HepG2 (cell line): ENCODE measurements around the gene ARHGAP22. TPM values are rescaled to one million over a fixed set of nuclear protein-coding genes. Genes with fewer than 3 reads are reported as not detected.

Experiments
- ATAC-seq: fragments of 200-7000 bp; cut with Tn5 transposase; 3 replicates; pipeline ENCODE4 v1.9.1; 2020; ENCODE audit warnings: mild to moderate bottlenecking, moderate library complexity
- BruUV-seq: library from RNA; stranded (reverse); fragments of 400-500 nt; replicated peaks from 2 replicates; lab custom pipeline; 2021; lab: Mats Ljungman, UMichigan
- CTCF ChIA-PET: fragments of 300-600 bp; formaldehyde crosslinking; extraction: SDS; loops from one replicate; lab custom pipeline; 2021; ENCODE audit warnings: low total read pairs, inconsistent platforms, low intra/inter-chr PET ratio; lab: Yijun Ruan, JAX
- POLR2A ChIA-PET: fragments of 350-600 bp; sonication (Branson Sonifier 250); formaldehyde crosslinking; loops from one replicate; lab custom pipeline; 2020; ENCODE audit warnings: antibody characterized with exemption, inconsistent platforms; lab: Yijun Ruan, JAX
- DNase-seq: peaks from one replicate; pipeline ENCODE4 v3.0.0-alpha.2; 2015; ENCODE audit warnings: low spot score
- FAIRE-seq: peaks from 3 replicates; lab custom pipeline; 2011; peaks lifted over from hg19 to GRCh38; lab: Jason Lieb, UNC
- H2AFZ ChIP-seq: one replicate; pipeline ENCODE4 v1.6.1; 2011; ENCODE audit warnings: low read length, inconsistent platforms
- H3K27ac ChIP-seq: fragments of 300-600 bp; 3 replicates; pipeline ENCODE4 v1.8.0; 2011; ENCODE audit warnings: mixed run types, mild to moderate bottlenecking, mixed read lengths, low read length, inconsistent platforms; ENCODE audit not compliant: insufficient read depth; ENCODE audit errors: extremely low read length
- H3K27me3 ChIP-seq, 2 experiments: fragments of 200-600 bp in 1 of 2; 2 replicates in 1 of 2; 3 replicates in 1 of 2; pipeline versions ENCODE4 v1.6.0 to v1.8.0; 2011; ENCODE audit warnings: low read length in 2 of 2, mild to moderate bottlenecking in 2 of 2, moderate library complexity in 2 of 2, inconsistent platforms in 1 of 2; ENCODE audit not compliant: insufficient read depth in 2 of 2, control insufficient read depth in 1 of 2
- H3K36me3 ChIP-seq, 2 experiments: fragments of 200-600 bp in 1 of 2; replicated peaks in 1 of 2; 2 replicates in 1 of 2; 3 replicates in 1 of 2; pipeline versions ENCODE4 v1.5.1 to v1.8.0; 2011; ENCODE audit warnings: low read length in 2 of 2, inconsistent platforms in 1 of 2; ENCODE audit not compliant: insufficient read depth in 2 of 2, control insufficient read depth in 1 of 2
- H3K4me1 ChIP-seq: 2 replicates; pipeline ENCODE4 v1.5.1; 2012; ENCODE audit warnings: low read length, inconsistent platforms; ENCODE audit not compliant: insufficient read depth
- H3K4me2 ChIP-seq: 2 replicates; pipeline ENCODE4 v1.6.0; 2011; ENCODE audit warnings: low read depth, low read length, inconsistent platforms
- H3K4me3 ChIP-seq, 3 experiments: fragments of 200-600 bp in 1 of 3; sonication (generic), shearing (Covaris generic) in 1 of 3; replicated peaks in 1 of 3; 2 replicates each; pipeline ENCODE4 v1.5.1; 2011 to 2016; ENCODE audit warnings: low read length in 3 of 3, inconsistent platforms in 2 of 3, low read depth in 2 of 3, mild to moderate bottlenecking in 2 of 3, control low read depth in 1 of 3, mixed read lengths in 1 of 3; ENCODE audit not compliant: insufficient read depth in 1 of 3
- H3K79me2 ChIP-seq: one replicate; pipeline ENCODE4 v1.6.1; 2011; ENCODE audit warnings: low read length, inconsistent platforms; ENCODE audit not compliant: insufficient read depth
- H3K9ac ChIP-seq: 2 replicates; pipeline ENCODE4 v1.6.0; 2011; ENCODE audit warnings: mild to moderate bottlenecking, low read depth, low read length, inconsistent platforms; ENCODE audit not compliant: insufficient read depth
- H3K9me3 ChIP-seq: 2 replicates; pipeline ENCODE4 v1.5.1; 2012; ENCODE audit warnings: mild to moderate bottlenecking, low read length
- H4K20me1 ChIP-seq: 2 replicates; pipeline ENCODE4 v1.6.0; 2011; ENCODE audit warnings: inconsistent platforms, mild to moderate bottlenecking, low read length, moderate library complexity; ENCODE audit not compliant: insufficient read depth
- CBX2 ChIP-seq, 2 experiments: fragments of 200-600 bp in 1 of 2; sonication (generic); formaldehyde crosslinking in 1 of 2; IDR thresholded peaks; 2 replicates each; pipeline versions ENCODE4 v1.7.0 to v1.8.1; 2018 to 2022; ENCODE audit warnings: low read depth in 2 of 2, low read length in 1 of 2, mild to moderate bottlenecking in 1 of 2, missing genetic modification reagents in 1 of 2
- HDAC6 ChIP-seq: fragments of 200-600 bp; sonication (generic); IDR thresholded peaks from 2 replicates; pipeline ENCODE4 v1.7.0; 2017; ENCODE audit warnings: mild to moderate bottlenecking, antibody characterized with exemption, low read length, low read depth
- MXD3 ChIP-seq: IDR thresholded peaks from 2 replicates; pipeline ENCODE4 v1.6.1; 2016; ENCODE audit warnings: mild to moderate bottlenecking, missing biosample characterization, missing genetic modification reagents
- MXI1 ChIP-seq: IDR thresholded peaks from 3 replicates; pipeline ENCODE4 v1.6.1; 2012; ENCODE audit warnings: low read depth, low read length, inconsistent platforms, borderline replicate concordance
- NKX3-1 ChIP-seq: sonication (generic); formaldehyde crosslinking; IDR thresholded peaks from 2 replicates; pipeline ENCODE4 v1.5.0; 2020; ENCODE audit warnings: missing genetic modification reagents
- PCBP1 ChIP-seq: fragments of 200-400 bp; formaldehyde crosslinking; IDR thresholded peaks from 2 replicates; pipeline ENCODE4 v1.6.1; 2017; ENCODE audit warnings: mild to moderate bottlenecking, low read depth, low read length, borderline replicate concordance
- POGK ChIP-seq: sonication (generic); formaldehyde crosslinking; conservative IDR thresholded peaks from 2 replicates; pipeline ENCODE4 v1.8.0; 2022; ENCODE audit warnings: mild to moderate bottlenecking, moderate library complexity, missing genetic modification reagents
- RXRA ChIP-seq: sonication (generic); formaldehyde crosslinking; IDR thresholded peaks from 2 replicates; pipeline ENCODE4 v1.5.1; 2020; ENCODE audit warnings: missing genetic modification reagents
- SALL2 ChIP-seq: sonication (generic); formaldehyde crosslinking; IDR thresholded peaks from 2 replicates; pipeline ENCODE4 v1.8.1; 2023; ENCODE audit warnings: mild to moderate bottlenecking, missing genetic modification reagents, inconsistent platforms
- SIX1 ChIP-seq: sonication (generic); formaldehyde crosslinking; IDR thresholded peaks from 2 replicates; pipeline ENCODE4 v1.4.0; 2020; ENCODE audit warnings: missing genetic modification reagents, borderline replicate concordance
- SNRNP70 ChIP-seq: fragments of 200-400 bp; formaldehyde crosslinking; IDR thresholded peaks from 2 replicates; pipeline ENCODE4 v1.6.1; 2017; ENCODE audit warnings: mild to moderate bottlenecking, low read depth, low read length, moderate library complexity
- TEAD3 ChIP-seq: optimal IDR thresholded peaks from 2 replicates; pipeline ENCODE3; 2016; ENCODE audit warnings: borderline replicate concordance
- TRAFD1 ChIP-seq: sonication (generic); formaldehyde crosslinking; IDR thresholded peaks from 2 replicates; pipeline ENCODE4 v1.5.1; 2020; ENCODE audit warnings: missing genetic modification reagents, mild to moderate bottlenecking, borderline replicate concordance
- ZKSCAN5 ChIP-seq: sonication (generic); formaldehyde crosslinking; IDR thresholded peaks from 2 replicates; pipeline ENCODE4 v1.5.1; 2020; ENCODE audit warnings: mild to moderate bottlenecking, missing genetic modification reagents
- ZNF205 ChIP-seq: IDR thresholded peaks from 2 replicates; pipeline ENCODE4 v1.6.1; 2018; ENCODE audit warnings: missing biosample characterization, missing genetic modification reagents
- ZNF891 ChIP-seq: sonication (generic); formaldehyde crosslinking; IDR thresholded peaks from 2 replicates; pipeline ENCODE4 v1.5.0; 2020; ENCODE audit warnings: mild to moderate bottlenecking, missing genetic modification reagents
- WGBS: methylation state at CpG from one replicate; pipeline ENCODE4 v1.1.6; 2017; ENCODE audit warnings: low lambda C conversion rate; 5-methylcytosine and 5-hydroxymethylcytosine counted together
- in situ Hi-C: cut with HindIII; loops from 2 replicates; pipeline ENCODE4 v1.10.0; 2017; ENCODE audit warnings: low pct_unique_long_range_greater_than_20kb; ENCODE audit not compliant: extremely low pct_ligation_motif_present
- intact Hi-C: fragments of 100-400 bp; cut with micrococcal nuclease; formaldehyde crosslinking; loops from one replicate; pipeline ENCODE4 v1.10.0; 2022; ENCODE audit not compliant: unreplicated experiment
- polyA plus RNA-seq, 8 experiments: library from polyadenylated mRNA; depleted of rRNA in 3 of 8; stranded (reverse) in 7 of 8; unstranded in 1 of 8; fragments of >200 nt; fragmentation: Illumina TruSeq in 4 of 8; extraction: Trizol in 4 of 8; gene quantifications; 2 replicates each; pipeline versions ENCODE4 v1.2.1 to v1.2.3, GENCODE V29; 2011 to 2016; ENCODE audit warnings: low read depth in 4 of 8, missing spikeins in 1 of 8, mixed read lengths in 1 of 8; ENCODE audit not compliant: insufficient read depth in 1 of 8
- total RNA-seq, 5 experiments: library from RNA; depleted of rRNA; stranded (reverse); fragments of >200 nt; fragmentation: Illumina TruSeq; extraction: Trizol; gene quantifications; 2 replicates each; pipeline ENCODE4 v1.2.3, GENCODE V29; 2016; ENCODE audit warnings: low read depth in 1 of 5

Gene ARHGAP22
- total and polyA plus RNA-seq, 2 of the 13 experiments (the other 11 are each of a cell fraction or from before 2014, with no cell fraction given), result 0.08 to 0.38 TPM

- no peak for TF ChIP-seq MXI1
These were observed 165.3 kb downstream of the ARHGAP22 start (continued) for GRCh38 chr10:48439581-48440041.

GRCh38 chr10:48439031-48439430 is 165.8 kb downstream of the ARHGAP22 start:
- FAIRE-seq, result no peak
- TF ChIP-seq CBX2 (IDR thresholded peaks at IDR 0.05; ENCODE audit: low read depth, low read length) (no peak), CBX2 (CRISPR knock-in tag; IDR thresholded peaks at IDR 0.05; ENCODE audit: low read depth) (no peak), RXRA (CRISPR knock-in tag) (no peak), TRAFD1 (CRISPR knock-in tag) (no peak), PCBP1 (no peak), ZKSCAN5 (CRISPR knock-in tag) (no peak), TEAD3 (CRISPR knock-in tag) (no peak), POGK (CRISPR knock-in tag) (no peak), HDAC6 (no peak), ZNF205 (no peak), SIX1 (CRISPR knock-in tag) (no peak), SNRNP70 (no peak), ZNF891 (no peak), NKX3-1 (CRISPR knock-in tag) (no peak), MXD3 (CRISPR knock-in tag) (no peak), SALL2 (CRISPR knock-in tag) (no peak)
- TF ChIP-seq, all 625 proteins: peak for 0
- 97% methylated on average over 2 of the region's 2 CpGs for WGBS
- no peak for ATAC-seq
- Histone ChIP-seq H3K27ac (no peak overlapping the region), H3K4me2 (no peak overlapping the region), H3K36me3 (no peaks in the 10 kb centered on the region; a peak in 1 of 5 replicates), H2AFZ (no peak overlapping the region), H3K4me3 (no peak overlapping the region), H3K9ac (no peak overlapping the region), H4K20me1 (no peaks in the 10 kb centered on the region), H3K4me1 (peaks cover 19% of the 10 kb centered on the region), H3K9me3 (no peaks in the 10 kb centered on the region), H3K27me3 (no peaks in the 10 kb centered on the region), H3K79me2 (no peaks in the 10 kb centered on the region)
- BruUV-seq, result no TSS peak
- in situ Hi-C loops, result no loop called here
- DNase-seq, result no peak
- CTCF ChIA-PET, result no interaction called here
- intact Hi-C loops, result no loop called here
- POLR2A ChIA-PET, result no interaction called here
